Measurements from ENCODE around the gene KCNC3. TPM values are rescaled to one million over a fixed set of nuclear protein-coding genes. Genes with fewer than 3 reads are reported as not detected.

Gene KCNC3
- total RNA-seq, 1 experiment from 2014 or later = 17.3 TPM

- no peak overlapping the region for H2AFZ ChIP-seq (ENCODE audit: low read length)
- H4K5ac ChIP-seq (ENCODE audit: insufficient read length, low read depth, low read length) = no peak overlapping the region
- H3K56ac ChIP-seq (ENCODE audit: insufficient read length, low read depth, low read length) = no peak overlapping the region
- H3K4me1 ChIP-seq (ENCODE audit: insufficient read depth, low read length) = no peaks in the 10 kb centered on the region
- no peaks in the 10 kb centered on the region for H4K20me1 ChIP-seq (ENCODE audit: control insufficient read depth, insufficient read depth, insufficient read length)
- no peak overlapping the region for H2AK5ac ChIP-seq (ENCODE audit: insufficient read length, low read length)
- no peaks in the 10 kb centered on the region for H3K9me3 ChIP-seq (ENCODE audit: control insufficient read depth, low read depth, low read length)
- H3K4me1 Mint-ChIP-seq = peaks cover 16 to 39% of the 10 kb centered on the region in 2 experiments
- no peak for DNase-seq
- no peaks in the 10 kb centered on the region for H3K79me1 ChIP-seq (ENCODE audit: insufficient read depth, low read depth, low read length, poor library complexity, severe bottlenecking)
- H3K23me2 ChIP-seq (ENCODE audit: insufficient read length, low read depth, low read length, poor library complexity, severe bottlenecking) = no peaks in the 10 kb centered on the region
- no peaks in the 10 kb centered on the region for H3K27me3 ChIP-seq (ENCODE audit: insufficient read depth, low read length)
- H3K18ac ChIP-seq (ENCODE audit: insufficient read length, low read depth, low read length) = no peak overlapping the region
- no peaks in the 10 kb centered on the region for H3K79me2 ChIP-seq (ENCODE audit: insufficient read depth, low read length)
- H2BK120ac ChIP-seq (ENCODE audit: low read depth, low read length, poor library complexity, severe bottlenecking) = no peak overlapping the region
- no CpG with 5 or more reads among the region's 12 CpGs for WGBS (ENCODE audit: extremely low coverage, insufficient read length, low lambda C conversion rate)
- H3K9me3 Mint-ChIP-seq = peaks cover 0 to 3% of the 10 kb centered on the region in 2 experiments; a peak in 1 of 5 replicates
- no peak overlapping the region for H3K23ac ChIP-seq (ENCODE audit: insufficient read length, low read depth, low read length)
- H2BK5ac ChIP-seq (ENCODE audit: insufficient read length, low read length) = no peak overlapping the region
- no peak for TF ChIP-seq CTCF (conservative IDR thresholded peaks at IDR 0.05)
- H2BK20ac ChIP-seq (ENCODE audit: low read depth, low read length, poor library complexity, severe bottlenecking) = no peak overlapping the region
- no peak overlapping the region for H3K4me3 Mint-ChIP-seq
- peaks cover 20% of the 10 kb centered on the region for H3K27me3 Mint-ChIP-seq (ENCODE audit: low read depth)
- H3K36me3 Mint-ChIP-seq (ENCODE audit: insufficient read depth in 1 of 3, low read depth in 3 of 3) = peaks cover 21 to 53% (median 37%) of the 10 kb centered on the region in 3 experiments
- H3K27ac Mint-ChIP-seq = no peak overlapping the region
- H4K8ac ChIP-seq (replicated peaks; ENCODE audit: insufficient read length, low read depth, low read length) = no peak overlapping the region
- H3T11ph ChIP-seq (ENCODE audit: low read length) = no peak overlapping the region
- no peak overlapping the region for H3K27ac ChIP-seq (ENCODE audit: insufficient read length, low read depth, low read length)
- H3K4ac ChIP-seq (ENCODE audit: low read depth, low read length) = no peak overlapping the region
- H3K9ac ChIP-seq (ENCODE audit: extremely low read depth, insufficient read length, low read length) = no peak overlapping the region
- no peak overlapping the region for H2BK12ac ChIP-seq (ENCODE audit: insufficient read length, low read depth, low read length)
- H3K4me2 ChIP-seq (ENCODE audit: insufficient read depth, insufficient read length, low read length) = no peak overlapping the region
- no peak overlapping the region for H2BK15ac ChIP-seq (ENCODE audit: low read depth, low read length)
- H3K14ac ChIP-seq (ENCODE audit: insufficient read depth, low read length) = no peak overlapping the region
- H4K91ac ChIP-seq (ENCODE audit: insufficient read length, low read depth, low read length) = no peak overlapping the region
Measured at GRCh38 chr19:50320051-50320450, 9.1 kb downstream of the KCNC3 start.
